GM18505 (cell line): ENCODE data around the gene SH3BP5.

Source experiments
- ATAC-seq: cut with Tn5 transposase; IDR thresholded peaks from one replicate; pipeline ENCODE4 v1.9.1; 2021; ENCODE audit not compliant: unreplicated experiment
- POLR2A ChIP-seq: IDR thresholded peaks from 4 replicates; pipeline ENCODE4 v1.6.1; 2011; ENCODE audit warnings: borderline replicate concordance; ENCODE audit not compliant: insufficient read depth, insufficient read length; ENCODE audit errors: extremely low read depth

Gene SH3BP5

GRCh38 chr3:15206662-15207576, 125.5 kb downstream of the SH3BP5 start:
- ATAC-seq: peak; percentile 19
- TF ChIP-seq POLR2A: no peak

DNA sequence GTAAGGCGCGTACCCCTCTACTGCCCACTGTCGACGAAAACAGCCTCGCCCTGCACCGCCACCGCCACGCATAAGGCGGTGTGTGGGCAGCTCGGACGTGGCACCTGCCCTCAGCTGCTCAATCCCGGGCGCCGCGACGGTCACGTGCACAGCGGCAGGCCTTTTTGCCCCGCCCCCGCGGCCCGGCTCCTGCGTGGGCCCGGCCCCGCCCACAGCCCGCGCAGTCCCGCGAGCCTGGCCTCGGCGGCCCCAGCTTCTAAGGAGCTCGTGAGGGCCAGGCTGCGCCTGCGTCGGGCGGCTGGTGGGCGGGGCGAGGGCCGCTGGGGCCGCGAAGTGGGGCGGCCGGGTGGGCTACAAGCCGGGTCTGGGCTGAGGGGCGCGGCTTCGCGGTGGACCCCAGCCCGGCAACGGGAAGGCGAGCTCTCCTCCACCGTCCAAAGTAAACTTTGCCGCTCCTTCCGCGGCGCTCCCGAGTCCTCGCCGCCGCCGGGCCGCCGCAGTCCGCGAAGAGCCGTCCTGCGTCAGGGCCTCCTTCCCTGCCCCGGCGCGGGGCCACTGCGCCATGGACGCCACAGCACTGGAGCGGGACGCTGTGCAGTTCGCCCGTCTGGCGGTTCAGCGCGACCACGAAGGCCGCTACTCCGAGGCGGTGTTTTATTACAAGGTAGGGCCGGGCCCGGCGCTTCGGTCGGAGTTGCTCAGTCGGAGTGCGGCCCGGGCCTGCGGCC, 126.3 kb downstream of the SH3BP5 start, which contains the start of gene CAPN7:
CAPN7 (plus strand) TSS at position 313 of the 728 bp plus-strand sequence; CDS start at position 563, 250 bp downstream.
- peak; percentile 92 for ATAC-seq
- TF ChIP-seq POLR2A: peak; percentile 87

DNA sequence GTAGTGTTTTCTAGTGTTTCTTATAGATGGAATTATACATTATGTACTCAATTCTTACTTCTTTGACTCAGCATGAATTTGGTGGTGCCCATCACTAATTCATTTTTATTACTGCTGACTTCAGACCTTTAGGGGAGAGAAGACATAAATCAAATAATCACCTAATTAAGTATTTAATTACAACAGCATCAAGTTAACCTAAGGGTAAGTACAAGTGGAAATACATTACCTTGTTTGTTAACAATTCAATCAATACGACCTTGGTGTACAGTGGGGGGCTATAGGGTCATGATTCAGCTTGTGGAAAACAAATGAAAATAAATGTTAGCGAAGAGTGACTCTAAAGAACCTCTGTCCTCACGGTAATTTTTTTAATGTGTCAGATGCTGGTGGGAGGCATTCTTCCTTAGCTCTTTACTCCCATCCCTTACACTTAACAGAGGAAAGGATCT, 126.9 kb downstream of the SH3BP5 start:
- ATAC-seq: no peak
- TF ChIP-seq POLR2A: no peak
